ENCODE results near the gene ANKRD42. TPM values are rescaled to one million over a fixed set of nuclear protein-coding genes. Genes with fewer than 3 reads are reported as not detected.

Gene ANKRD42
- total and polyA plus RNA-seq, 2 of the 8 experiments (the other 6 are each of a cell fraction or from before 2014, with no cell fraction given) = 2.0 to 5.5 TPM

DNA sequence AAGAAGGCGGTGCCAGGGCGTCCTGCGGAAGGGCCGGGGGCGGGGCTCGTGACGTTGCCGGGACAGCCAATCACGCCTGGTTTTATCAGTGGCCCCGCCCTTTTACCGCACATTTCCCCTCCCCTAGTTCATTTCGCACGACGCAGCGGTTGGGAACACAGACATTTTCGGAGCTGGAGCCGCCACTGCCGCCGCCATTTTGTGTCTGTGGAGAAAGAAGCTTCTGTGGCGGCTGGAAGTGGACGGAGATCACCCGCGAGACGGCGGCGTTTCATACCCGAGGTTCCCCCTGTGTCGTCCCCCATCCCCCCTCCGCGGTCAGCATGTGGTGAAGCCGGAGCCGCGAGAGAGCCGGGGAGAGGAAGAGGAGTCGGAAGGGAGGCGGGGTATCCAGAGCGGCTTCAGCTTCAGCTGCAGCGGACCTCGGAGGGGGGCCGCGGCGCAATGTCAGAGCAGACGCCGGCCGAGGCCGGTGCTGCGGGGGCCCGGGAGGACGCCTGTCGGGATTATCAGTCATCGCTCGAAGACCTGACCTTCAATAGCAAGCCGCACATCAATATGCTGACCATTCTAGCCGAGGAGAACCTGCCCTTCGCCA, 36.4 kb upstream of the ANKRD42 start, which contains the start of gene PCF11 (continued):
- TF ChIP-seq ASH2L (IDR thresholded peaks at IDR 0.05; ENCODE audit: low read length) (no peak), GTF2F1 (IDR thresholded peaks at IDR 0.05; ENCODE audit: borderline replicate concordance, low read depth, low read length) (peak; percentile 66; the same call in 1 of the 2 replicates), SIN3A (conservative IDR thresholded peaks at IDR 0.05 in 1 of 2, IDR thresholded peaks at IDR 0.05 in 1 of 2; ENCODE audit: low read depth in 1 of 2, low read length in 2 of 2) (peak in 1 of 2 experiments; percentile 90; a peak in 2 of 4 replicates), KDM1A (IDR thresholded peaks at IDR 0.05; ENCODE audit: borderline replicate concordance, low read length) (no peak), RFX5 (IDR thresholded peaks at IDR 0.05; ENCODE audit: borderline replicate concordance, low read depth, low read length) (no peak), RBBP5 (IDR thresholded peaks at IDR 0.05; ENCODE audit: borderline replicate concordance, low read depth, low read length) (no peak), SP1 (IDR thresholded peaks at IDR 0.05; ENCODE audit: low read depth, low read length) (no peak), CEBPB (IDR thresholded peaks at IDR 0.05; ENCODE audit: low read depth, low read length) (no peak), ZNF274 (IDR thresholded peaks at IDR 0.05; ENCODE audit: borderline replicate concordance, extremely low read depth, low read length) (no peak), TAF7 (optimal IDR thresholded peaks at IDR 0.05; ENCODE audit: borderline replicate concordance, low read depth, low read length) (peak; percentile 97), CREB1 (IDR thresholded peaks at IDR 0.05) (peak; percentile 29; the same call in 1 of the 2 replicates), BRCA1 (IDR thresholded peaks at IDR 0.05; ENCODE audit: low read depth, low read length) (no peak), SIX5 (IDR thresholded peaks at IDR 0.05; ENCODE audit: low read depth, low read length) (no peak), YY1 (IDR thresholded peaks at IDR 0.05; ENCODE audit: low read depth, low read length) (peak; percentile 96), JUN (IDR thresholded peaks at IDR 0.05; ENCODE audit: low read depth, low read length) (no peak), GABPA (IDR thresholded peaks at IDR 0.05; ENCODE audit: borderline replicate concordance, insufficient read depth, low read length) (no peak), CHD2 (IDR thresholded peaks at IDR 0.05; ENCODE audit: low read length) (no peak), TEAD4 (IDR thresholded peaks at IDR 0.05; ENCODE audit: low read depth, low read length) (peak; percentile 35; the same call in 1 of the 2 replicates), USF2 (IDR thresholded peaks at IDR 0.05; ENCODE audit: low read length) (peak; percentile 34; the same call in 1 of the 2 replicates), KDM4A (IDR thresholded peaks at IDR 0.05; ENCODE audit: low read depth, low read length, severe bottlenecking) (peak; percentile 37), POLR2A (IDR thresholded peaks at IDR 0.05; ENCODE audit: control extremely low read depth in 1 of 2, low read depth in 2 of 2, low read length in 2 of 2) (peak; percentile 94 to 98), JUND (IDR thresholded peaks at IDR 0.05; ENCODE audit: low read length) (no peak), NANOG (IDR thresholded peaks at IDR 0.05; ENCODE audit: insufficient read depth, low read depth, low read length, poor library complexity, severe bottlenecking) (no peak)

All from H1 (cell line).